GM19438 (cell line): ENCODE results near the gene ACADL.

Experiments
- ATAC-seq: cut with Tn5 transposase; IDR thresholded peaks from one replicate; pipeline ENCODE4 v1.9.1; 2021; ENCODE audit warnings: low read depth; ENCODE audit not compliant: unreplicated experiment

Gene ACADL

GRCh38 chr2:210171309-210172218, 53.7 kb downstream of the ACADL start, which contains the start of gene KANSL1L:
KANSL1L (minus strand) TSS chr2:210171409; CDS start chr2:210154582, 16,827 bp downstream.
- ATAC-seq: peak; percentile 52

DNA sequence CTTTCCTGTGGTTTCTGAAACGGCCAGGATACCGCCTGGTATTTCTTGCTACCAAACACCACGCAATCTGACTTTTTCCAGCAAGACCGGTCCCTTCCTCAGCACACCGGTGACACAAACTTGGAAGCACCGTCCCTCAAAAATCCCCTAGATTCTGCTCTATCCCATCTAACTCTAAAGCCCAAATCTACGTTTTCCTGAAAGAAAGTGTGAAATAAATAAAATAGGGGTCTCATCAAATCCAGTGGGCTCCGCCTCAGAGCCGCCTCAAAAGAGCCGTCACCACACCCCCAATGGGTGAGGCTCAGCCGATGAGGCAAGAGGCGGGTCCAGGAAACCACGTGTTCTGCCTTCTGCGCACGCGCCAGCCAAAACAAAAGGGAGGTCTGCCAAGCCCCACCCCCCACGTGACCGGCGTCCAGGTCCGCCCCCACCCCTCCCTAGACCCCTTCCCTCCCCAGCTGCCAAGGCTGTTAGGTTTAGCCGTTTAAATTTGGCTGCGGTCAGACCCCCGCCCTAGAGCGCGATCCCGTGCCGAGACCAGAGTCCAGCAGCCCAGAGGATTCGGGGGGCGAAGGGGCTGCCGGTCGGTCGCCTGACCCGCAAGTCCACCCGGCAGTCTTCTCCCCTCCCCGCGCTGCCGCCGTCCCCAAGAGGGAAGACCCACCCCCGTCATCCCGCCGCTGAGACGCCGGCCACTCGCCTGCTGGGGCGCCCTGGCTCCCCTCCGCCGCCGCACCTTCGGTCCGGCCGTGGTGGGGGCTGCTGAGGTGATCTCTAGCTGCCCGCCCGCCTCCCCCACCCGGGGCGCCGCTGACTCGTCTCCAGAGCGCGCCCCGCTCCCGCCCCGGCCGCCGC, 54.6 kb downstream of the ACADL start:
- peak; percentile 62 for ATAC-seq

- ATAC-seq: no peak
These were observed 55.1 kb downstream of the ACADL start for GRCh38 chr2:210170196-210170445.

DNA sequence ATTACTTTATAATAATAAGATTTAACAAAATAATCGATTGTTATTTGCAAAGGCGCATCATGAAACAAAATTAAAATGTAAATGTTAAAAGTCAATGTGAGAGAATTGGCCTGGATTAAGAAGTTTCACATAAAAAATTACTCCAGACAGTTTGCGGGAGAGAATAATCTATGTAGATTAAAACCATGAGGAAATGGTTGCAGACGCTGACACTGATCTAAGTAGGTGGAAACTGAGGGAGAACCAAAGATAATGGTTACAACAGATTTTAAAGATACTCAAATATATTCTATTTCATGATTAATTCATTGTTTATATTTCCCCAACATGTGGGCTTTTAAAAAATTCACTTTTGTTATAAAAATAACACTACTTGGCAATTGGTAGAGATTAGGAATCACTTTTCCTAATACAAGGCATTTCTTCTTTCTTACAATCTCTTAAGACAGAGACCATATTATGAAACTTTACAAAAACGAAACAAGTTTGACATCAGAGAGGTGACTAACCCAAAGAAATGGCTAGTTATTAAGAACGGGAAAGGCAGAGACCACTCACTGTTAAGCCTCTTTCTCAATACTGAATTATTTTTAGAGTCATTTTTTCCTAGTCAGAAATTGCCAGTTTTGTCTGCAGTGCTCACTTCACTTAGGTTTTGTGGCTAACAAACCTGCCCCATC, 55.6 kb downstream of the ACADL start:
- no peak for ATAC-seq

DNA sequence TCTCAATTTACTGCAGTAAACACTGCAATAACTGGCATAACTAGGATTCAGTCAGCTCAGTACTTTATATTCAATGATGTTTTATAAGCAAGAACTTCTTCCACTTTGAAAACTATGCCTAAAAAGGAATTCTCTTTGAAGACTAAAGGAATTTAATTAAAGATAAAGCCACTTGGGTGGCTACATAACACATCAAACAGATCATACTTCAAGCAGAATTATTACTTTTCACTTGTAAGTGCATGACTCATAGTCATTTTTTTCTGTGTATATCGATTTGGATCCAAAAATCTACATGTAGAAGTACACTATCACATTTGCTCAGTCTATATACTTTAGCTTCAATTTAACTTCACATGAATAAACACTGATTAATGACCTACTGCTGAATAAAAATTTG, 58.0 kb downstream of the ACADL start:
- no peak for ATAC-seq

GRCh38 chr2:210162466-210163124, 62.7 kb downstream of the ACADL start:
- ATAC-seq: no peak

DNA sequence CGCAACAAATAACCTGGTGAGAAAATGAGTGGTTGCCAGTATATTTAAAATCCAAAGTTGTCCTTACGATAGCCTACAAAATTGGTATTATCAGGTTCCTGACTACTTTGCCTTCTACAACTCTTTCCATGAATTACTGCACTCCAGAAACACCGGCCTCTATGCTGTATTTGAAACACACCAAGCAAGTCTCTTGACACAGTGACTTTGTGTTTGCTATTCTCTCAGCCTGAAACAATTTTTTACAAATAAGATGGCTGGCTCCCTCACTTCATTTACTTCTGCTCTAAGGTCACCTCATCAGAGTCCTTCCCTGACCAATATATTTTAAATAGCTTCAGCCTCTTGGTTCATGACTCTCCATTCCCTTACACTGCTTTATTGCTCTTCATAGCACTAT, 66.2 kb downstream of the ACADL start:
- no peak for ATAC-seq

- no peak for ATAC-seq
These were observed 67.0 kb downstream of the ACADL start for GRCh38 chr2:210158236-210158635.

- ATAC-seq: no peak
These were observed 67.7 kb downstream of the ACADL start for GRCh38 chr2:210157526-210157925.

DNA sequence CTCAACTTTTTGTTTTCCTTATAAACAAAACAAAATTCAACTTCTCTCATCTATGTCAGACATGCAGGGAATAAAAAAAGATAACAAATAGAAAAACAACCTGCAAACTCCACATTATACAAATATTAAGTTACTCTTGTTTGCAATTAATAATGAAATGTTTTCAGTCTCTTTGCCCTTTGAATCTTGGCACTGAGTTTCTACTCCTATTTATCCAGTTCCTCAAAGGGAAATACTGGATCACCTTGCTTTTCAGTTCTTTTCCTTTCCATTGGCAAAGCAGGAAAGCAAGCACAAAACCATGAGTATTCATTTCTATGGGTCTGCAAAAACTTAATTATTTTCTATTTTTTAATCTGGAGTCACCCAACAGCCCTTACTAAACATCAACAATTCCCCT, 77.6 kb downstream of the ACADL start:
- ATAC-seq: no peak
